Upper lobe of left lung (tissue), 4 donors: ENCODE data around the gene STT3B.

ENCODE experiments used
- POLR2A ChIP-seq, 4 donors: fragments of 450-650 bp; IDR thresholded peaks; one replicate each; pipeline ENCODE4 v1.5.1; 2016 to 2017; ENCODE audit warnings: antibody characterized with exemption in 4 of 4, mild to moderate bottlenecking in 2 of 4
- POLR2AphosphoS5 ChIP-seq, 2 donors: sonication (generic); formaldehyde crosslinking; IDR thresholded peaks; one replicate each; pipeline ENCODE4 v1.5.1; 2017; ENCODE audit warnings: antibody characterized with exemption in 2 of 2
- TF ChIP-seq, protein P1 (sequence below), 6 experiments: fragments of 450-650 bp in 4 of 6; fragments of 200-600 bp in 2 of 6; sonication (generic) in 2 of 6; IDR thresholded peaks; one replicate each; pipeline ENCODE4 v1.5.1; 2016 to 2019; ENCODE audit warnings: antibody characterized with exemption in 6 of 6

DNA sequence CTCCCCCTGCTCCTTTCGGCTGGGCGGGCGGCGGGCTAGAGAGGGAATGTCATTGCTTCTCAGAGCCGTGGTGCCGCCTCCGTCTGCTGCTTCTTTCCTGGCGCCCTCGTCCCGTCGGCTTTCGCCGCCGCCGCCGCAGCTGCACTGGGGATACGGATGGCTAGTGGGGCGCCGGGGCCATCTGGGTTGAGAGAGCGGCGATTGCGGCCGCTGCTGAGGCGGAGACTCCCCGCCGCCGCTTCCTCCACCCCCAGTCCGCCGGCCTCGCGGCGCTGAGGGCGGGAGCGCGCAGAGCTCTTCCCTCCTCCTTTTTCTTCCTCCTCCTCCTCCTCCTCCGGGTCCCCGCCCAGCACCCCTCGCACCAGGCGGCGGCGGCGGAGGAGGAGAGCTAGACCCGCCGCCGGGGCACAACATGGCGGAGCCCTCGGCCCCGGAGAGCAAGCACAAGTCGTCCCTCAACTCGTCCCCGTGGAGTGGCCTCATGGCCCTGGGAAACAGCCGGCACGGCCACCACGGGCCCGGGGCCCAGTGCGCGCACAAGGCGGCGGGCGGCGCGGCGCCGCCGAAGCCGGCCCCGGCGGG lies at the start of gene STT3B:
- TF ChIP-seq, protein P1, sequence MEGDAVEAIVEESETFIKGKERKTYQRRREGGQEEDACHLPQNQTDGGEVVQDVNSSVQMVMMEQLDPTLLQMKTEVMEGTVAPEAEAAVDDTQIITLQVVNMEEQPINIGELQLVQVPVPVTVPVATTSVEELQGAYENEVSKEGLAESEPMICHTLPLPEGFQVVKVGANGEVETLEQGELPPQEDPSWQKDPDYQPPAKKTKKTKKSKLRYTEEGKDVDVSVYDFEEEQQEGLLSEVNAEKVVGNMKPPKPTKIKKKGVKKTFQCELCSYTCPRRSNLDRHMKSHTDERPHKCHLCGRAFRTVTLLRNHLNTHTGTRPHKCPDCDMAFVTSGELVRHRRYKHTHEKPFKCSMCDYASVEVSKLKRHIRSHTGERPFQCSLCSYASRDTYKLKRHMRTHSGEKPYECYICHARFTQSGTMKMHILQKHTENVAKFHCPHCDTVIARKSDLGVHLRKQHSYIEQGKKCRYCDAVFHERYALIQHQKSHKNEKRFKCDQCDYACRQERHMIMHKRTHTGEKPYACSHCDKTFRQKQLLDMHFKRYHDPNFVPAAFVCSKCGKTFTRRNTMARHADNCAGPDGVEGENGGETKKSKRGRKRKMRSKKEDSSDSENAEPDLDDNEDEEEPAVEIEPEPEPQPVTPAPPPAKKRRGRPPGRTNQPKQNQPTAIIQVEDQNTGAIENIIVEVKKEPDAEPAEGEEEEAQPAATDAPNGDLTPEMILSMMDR (IDR thresholded peaks at IDR 0.05) = peak in 2 of 6 experiments; percentile 17 to 21
- TF ChIP-seq POLR2AphosphoS5 (IDR thresholded peaks at IDR 0.05) = peak; percentile 20 to 88
- TF ChIP-seq POLR2A (IDR thresholded peaks at IDR 0.05) = peak in 3 of 4 donors; percentile 80 to 98 (median 96)
